HG03432 (cell line): ENCODE data around the gene CUBN.

Experiments used
- ATAC-seq: cut with Tn5 transposase; IDR thresholded peaks from one replicate; pipeline ENCODE4 v1.9.1; 2021; ENCODE audit warnings: mild to moderate bottlenecking, moderate library complexity; ENCODE audit not compliant: unreplicated experiment

CUBN gene

DNA sequence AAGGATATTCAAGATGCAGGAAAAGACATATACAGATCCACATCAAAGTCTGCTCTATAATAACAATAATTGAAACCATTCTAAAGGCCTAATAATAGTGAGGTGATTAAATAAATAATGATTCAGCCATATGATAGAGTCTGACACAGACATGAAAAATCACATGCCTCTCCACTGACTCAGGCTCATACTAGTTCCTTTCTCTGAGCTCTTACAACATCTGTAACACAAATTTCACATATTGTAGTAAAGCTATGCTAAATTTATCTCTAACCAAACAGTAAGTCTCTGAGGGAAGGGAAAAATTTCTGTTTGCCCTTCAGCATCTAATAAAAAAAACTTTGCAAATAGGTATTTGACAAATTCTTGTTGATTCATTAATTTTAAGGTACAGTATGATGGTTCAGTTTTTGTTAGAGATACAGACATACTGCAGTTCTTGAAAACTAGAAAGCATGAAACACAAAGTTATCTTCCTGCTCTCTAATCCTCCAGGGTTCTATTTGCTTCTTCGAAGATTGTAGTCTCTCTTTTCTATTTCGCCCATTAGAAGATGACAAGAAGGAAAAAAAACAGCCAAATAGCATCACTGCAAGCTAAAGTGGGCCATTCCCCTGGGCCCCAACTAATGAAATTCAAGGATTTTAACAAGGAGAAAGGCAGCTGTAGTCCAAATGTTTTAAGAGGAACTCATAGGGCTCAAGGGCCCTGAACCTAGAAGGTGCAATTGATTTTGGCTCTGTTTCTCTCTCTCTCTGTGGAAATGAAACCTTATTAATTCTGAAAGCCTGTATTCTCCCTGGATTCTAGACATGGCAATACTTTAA, 53.9 kb downstream of the CUBN start:
- no peak for ATAC-seq

DNA sequence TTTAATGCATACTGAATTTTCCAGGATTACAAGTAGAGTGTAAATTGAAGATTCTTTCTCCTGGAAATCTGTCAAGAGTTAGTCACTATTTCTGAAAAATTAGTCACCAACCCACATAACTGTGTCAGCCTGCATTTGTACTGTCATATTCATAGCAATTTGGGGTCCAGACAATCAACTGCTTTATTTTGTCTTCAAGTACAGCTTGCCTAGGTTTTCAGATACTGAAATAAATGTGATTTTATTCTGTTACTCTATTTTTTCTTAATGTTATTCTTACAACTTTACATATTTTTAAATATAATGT, 55.1 kb downstream of the CUBN start:
- ATAC-seq = no peak

- ATAC-seq = no peak
These were observed 55.7 kb downstream of the CUBN start for GRCh38 chr10:17073725-17074540.

DNA sequence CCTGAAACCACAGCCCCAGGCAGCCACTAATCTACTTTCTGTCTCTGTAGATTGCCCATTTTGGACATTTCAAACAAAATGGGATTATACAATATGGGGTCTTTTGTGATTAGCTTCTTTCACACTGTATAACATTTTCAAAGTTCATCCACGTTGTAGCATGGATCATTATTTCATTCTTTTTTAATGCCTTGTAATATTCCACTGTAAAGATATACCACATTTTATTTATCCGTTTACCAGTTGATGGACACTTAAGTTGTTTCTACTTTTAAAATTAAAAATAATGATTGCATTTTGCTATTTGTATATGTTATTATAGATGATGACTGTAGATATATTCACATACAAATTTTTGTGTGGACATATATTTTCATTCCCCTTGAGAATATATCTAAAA, 60.7 kb downstream of the CUBN start:
- ATAC-seq = no peak

GRCh38 chr10:17067376-17068264, 62.0 kb downstream of the CUBN start:
- ATAC-seq = no peak

DNA sequence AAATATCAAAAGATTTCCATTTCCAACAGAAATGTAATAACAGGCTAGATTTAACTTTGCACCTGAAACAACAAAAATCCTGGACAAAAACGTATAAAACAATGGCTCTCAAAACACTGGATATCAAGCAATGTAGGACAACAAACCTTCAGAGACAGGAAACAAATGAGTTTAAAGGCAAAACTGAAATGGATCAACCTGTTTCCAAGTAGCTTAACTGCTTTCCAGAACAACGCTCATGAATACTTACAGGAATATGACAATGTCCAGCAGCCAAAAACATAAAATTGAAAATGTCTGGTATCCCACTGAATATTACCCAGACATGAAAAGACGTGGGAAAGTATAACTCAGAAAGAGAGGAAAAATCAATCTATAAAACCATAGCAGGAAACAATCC, 62.8 kb downstream of the CUBN start:
- ATAC-seq = no peak

- ATAC-seq = no peak
These were observed 63.6 kb downstream of the CUBN start for GRCh38 chr10:17066000-17066399.

DNA sequence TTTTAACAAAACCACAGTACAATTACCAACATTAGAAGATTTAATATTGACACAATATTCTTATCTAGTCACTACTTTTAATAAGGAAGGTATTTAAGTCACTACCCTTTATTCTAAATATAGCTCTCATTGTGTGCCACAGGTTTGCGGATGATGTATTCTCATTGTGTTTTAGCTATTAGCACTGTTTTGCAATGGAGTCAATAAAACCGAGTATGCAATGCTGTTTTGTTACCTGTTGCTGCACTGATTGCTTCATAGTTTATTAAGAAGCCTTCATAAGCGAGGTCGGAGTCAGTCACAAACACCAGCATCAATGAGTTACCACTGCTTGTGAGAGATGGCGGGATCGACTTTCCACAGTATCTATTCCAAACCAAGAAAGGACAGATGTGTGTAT, 64.3 kb downstream of the CUBN start:
- ATAC-seq = no peak

- no peak for ATAC-seq
These were observed 65.2 kb downstream of the CUBN start for GRCh38 chr10:17064435-17064834.

- no peak for ATAC-seq
These were observed 66.6 kb downstream of the CUBN start for GRCh38 chr10:17062955-17063484.

DNA sequence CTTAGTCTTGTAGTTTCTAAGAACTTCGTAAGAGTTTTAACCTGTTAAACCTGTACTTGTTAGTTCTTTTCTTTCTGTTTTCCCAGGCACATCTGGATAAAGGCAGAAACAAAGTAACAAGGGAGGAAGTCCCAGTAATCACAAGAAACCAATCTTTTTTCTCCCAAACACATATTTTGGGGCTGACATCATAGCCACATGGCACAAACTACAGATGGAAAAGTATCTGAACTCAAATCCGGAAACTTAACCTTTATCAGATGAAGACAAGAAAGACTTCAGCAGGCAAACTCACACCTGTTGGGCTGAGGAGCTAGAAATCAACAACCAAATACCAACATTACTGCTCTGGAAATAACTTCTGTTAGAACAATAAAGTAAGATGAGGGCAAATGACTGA, 67.1 kb downstream of the CUBN start:
- ATAC-seq = no peak

DNA sequence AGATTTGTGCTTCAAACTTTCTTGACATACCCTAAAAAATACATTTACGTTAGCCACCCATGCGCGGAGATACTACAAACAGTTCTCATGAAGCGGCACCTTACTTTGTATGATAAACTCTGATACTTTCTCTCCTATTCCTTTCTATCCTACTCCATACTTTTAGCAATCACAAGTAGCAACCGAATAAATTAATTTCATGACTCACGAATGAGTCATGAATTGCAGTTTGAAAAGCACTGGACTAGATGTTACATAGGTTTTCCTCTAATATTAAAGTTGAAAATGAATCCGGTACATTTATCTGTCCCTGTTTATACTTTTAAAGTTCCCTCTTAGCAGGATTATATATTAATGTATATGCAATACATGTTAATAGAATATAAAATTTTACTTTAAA, 67.6 kb downstream of the CUBN start:
- ATAC-seq = no peak

- ATAC-seq = no peak
These were observed 68.2 kb downstream of the CUBN start for GRCh38 chr10:17061418-17061817.

GRCh38 chr10:17060289-17060688, 69.3 kb downstream of the CUBN start:
- no peak for ATAC-seq

GRCh38 chr10:17059197-17059688, 70.4 kb downstream of the CUBN start:
- no peak for ATAC-seq

GRCh38 chr10:17058093-17058492, 71.5 kb downstream of the CUBN start:
- no peak for ATAC-seq

GRCh38 chr10:17056781-17057428, 72.7 kb downstream of the CUBN start:
- ATAC-seq = no peak

GRCh38 chr10:17053513-17053912, 76.1 kb downstream of the CUBN start:
- ATAC-seq = no peak

DNA sequence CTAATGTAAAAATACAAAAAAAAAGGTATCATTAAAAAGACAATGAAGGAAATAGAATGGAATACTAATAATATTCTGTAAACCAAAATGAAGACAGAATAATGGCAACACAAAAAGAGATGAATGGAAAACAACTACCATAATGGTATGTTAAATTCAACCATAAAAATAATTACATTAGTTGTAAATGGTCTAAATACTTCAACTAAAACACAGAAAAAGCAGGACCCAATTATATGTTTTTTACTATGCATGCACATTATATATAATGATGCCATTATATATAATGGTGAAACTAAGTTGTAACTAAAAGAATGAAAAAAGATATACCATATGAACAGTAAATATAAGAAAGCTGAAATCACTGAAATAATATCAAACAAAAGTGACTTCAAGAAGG, 76.5 kb downstream of the CUBN start:
- ATAC-seq = no peak

- no peak for ATAC-seq
These were observed 77.8 kb downstream of the CUBN start for GRCh38 chr10:17051851-17052250.
